ENCODE data around the gene SYNGAP1.

Gene SYNGAP1

GRCh38 chr6:33410050-33410710 is 9.7 kb upstream of the SYNGAP1 start:
- Histone ChIP-seq H3K27ac (peak overlapping the region; percentile 91), H3K27me3 (replicated peaks) (no peaks in the 10 kb centered on the region), H3K4me3 (ENCODE audit: low read depth, low read length) (peak overlapping the region; percentile 68), H3K36me3 (replicated peaks) (peaks cover 26% of the 10 kb centered on the region)
- TF ChIP-seq CTCF (IDR thresholded peaks at IDR 0.05; ENCODE audit: low read depth, low read length, missing control alignments) = no peak
- peak; percentile 95 for DNase-seq
- in situ Hi-C loops (cut with HindIII; ENCODE audit: low pct_ligation_motif_present, low sequenced_read_pairs) = no loop called here

- Histone ChIP-seq H3K27ac (peak within 1 kb of the TSS; percentile 91), H3K27me3 (replicated peaks) (no peaks in the 10 kb centered on the region), H3K4me3 (ENCODE audit: low read depth, low read length) (peak within 1 kb of the TSS; percentile 68), H3K36me3 (replicated peaks) (peaks cover 33% of the 10 kb centered on the region)
- in situ Hi-C loops (cut with HindIII; ENCODE audit: low pct_ligation_motif_present, low sequenced_read_pairs) = no loop called here
- DNase-seq = peak; percentile 62
- no peak for TF ChIP-seq CTCF (IDR thresholded peaks at IDR 0.05; ENCODE audit: low read depth, low read length, missing control alignments)
Measured at GRCh38 chr6:33410711-33411631, 8.9 kb upstream of the SYNGAP1 start, which contains the start of gene PHF1. Gene PHF1 (plus strand): TSS chr6:33411014. CDS start chr6:33412264, 1,250 bp downstream.

- no peaks in the 10 kb centered on the region for H3K27me3 ChIP-seq (replicated peaks)
- peaks cover 34% of the 10 kb centered on the region for H3K36me3 ChIP-seq (replicated peaks)
- DNase-seq = no peak
- in situ Hi-C loops (cut with HindIII; ENCODE audit: low pct_ligation_motif_present, low sequenced_read_pairs) = no loop called here
- H3K27ac ChIP-seq = peak overlapping the region; percentile 91
- no peak for TF ChIP-seq CTCF (IDR thresholded peaks at IDR 0.05; ENCODE audit: low read depth, low read length, missing control alignments)
- H3K4me3 ChIP-seq (ENCODE audit: low read depth, low read length) = peak overlapping the region; percentile 58
Measured at GRCh38 chr6:33411632-33412005, 8.2 kb upstream of the SYNGAP1 start.

- no peak overlapping the region for H3K4me3 ChIP-seq (ENCODE audit: low read depth, low read length)
- H3K27ac ChIP-seq = no peak overlapping the region
- no peak for DNase-seq
- no peak for TF ChIP-seq CTCF (IDR thresholded peaks at IDR 0.05; ENCODE audit: low read depth, low read length, missing control alignments)
- in situ Hi-C loops (cut with HindIII; ENCODE audit: low pct_ligation_motif_present, low sequenced_read_pairs) = no loop called here
- peaks cover 34% of the 10 kb centered on the region for H3K36me3 ChIP-seq (replicated peaks)
- H3K27me3 ChIP-seq (replicated peaks) = no peaks in the 10 kb centered on the region
Measured at GRCh38 chr6:33412140-33413009, 7.5 kb upstream of the SYNGAP1 start.

- DNase-seq = no peak
- Histone ChIP-seq H3K36me3 (replicated peaks) (peaks cover 34% of the 10 kb centered on the region), H3K27ac (no peak overlapping the region), H3K27me3 (replicated peaks) (no peaks in the 10 kb centered on the region), H3K4me3 (ENCODE audit: low read depth, low read length) (no peak overlapping the region)
- no peak for TF ChIP-seq CTCF (IDR thresholded peaks at IDR 0.05; ENCODE audit: low read depth, low read length, missing control alignments)
- in situ Hi-C loops (cut with HindIII; ENCODE audit: low pct_ligation_motif_present, low sequenced_read_pairs) = no loop called here
Measured at GRCh38 chr6:33413241-33414120, 6.4 kb upstream of the SYNGAP1 start.

All from brain microvascular endothelial cell (primary cell).